GM12891 (cell line): Measurements from ENCODE around the gene RPN1.

Source experiments
- POLR2A ChIP-seq: IDR thresholded peaks from 2 replicates; pipeline ENCODE4 v1.6.1; 2011; ENCODE audit warnings: low read depth, low read length, control low read depth
- POLR2AphosphoS5 ChIP-seq: IDR thresholded peaks from 2 replicates; pipeline ENCODE4 v1.6.1; 2011; ENCODE audit warnings: low read depth, low read length, control low read depth
- SPI1 ChIP-seq: IDR thresholded peaks from 2 replicates; pipeline ENCODE4 v1.6.1; 2011; ENCODE audit warnings: low read depth, low read length, control low read depth
- TAF1 ChIP-seq: IDR thresholded peaks from 2 replicates; pipeline ENCODE4 v1.6.1; 2011; ENCODE audit warnings: low read depth, low read length, control low read depth

DNA sequence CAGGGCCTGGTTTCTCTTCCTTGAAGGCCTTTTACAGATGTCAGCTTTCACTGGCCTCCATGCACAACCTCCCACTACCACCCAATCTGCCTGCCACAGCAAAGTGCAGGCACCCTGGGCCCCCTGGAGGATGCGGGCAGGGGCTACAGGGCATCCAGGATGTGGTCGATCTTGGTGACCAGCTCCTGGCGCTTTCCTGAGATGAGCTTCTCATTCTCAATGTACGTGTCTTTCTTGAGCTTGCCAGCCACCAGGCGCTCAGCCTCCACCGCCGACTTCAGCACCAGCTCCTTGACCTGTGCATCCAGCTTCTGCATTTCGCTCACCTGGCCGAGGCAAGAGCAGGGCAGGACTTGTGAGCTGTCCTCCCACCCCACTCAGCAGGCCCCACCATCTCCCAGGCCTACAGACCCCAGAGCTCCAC is 30.3 kb downstream of the RPN1 start:
- TF ChIP-seq POLR2AphosphoS5 (no peak), POLR2A (no peak), TAF1 (no peak), SPI1 (no peak)
